GM19351 (cell line): ENCODE data around the gene BBIP1.
"Not testable (repeated sequence)": the region's sequence is repeated elsewhere in the genome, so short reads cannot be mapped to it uniquely, and the experiment has no call there.

Source experiments
- ATAC-seq: cut with Tn5 transposase; IDR thresholded peaks from one replicate; pipeline ENCODE4 v1.9.1; 2021; ENCODE audit warnings: mild to moderate bottlenecking, moderate library complexity; ENCODE audit not compliant: unreplicated experiment

The BBIP1 gene

DNA sequence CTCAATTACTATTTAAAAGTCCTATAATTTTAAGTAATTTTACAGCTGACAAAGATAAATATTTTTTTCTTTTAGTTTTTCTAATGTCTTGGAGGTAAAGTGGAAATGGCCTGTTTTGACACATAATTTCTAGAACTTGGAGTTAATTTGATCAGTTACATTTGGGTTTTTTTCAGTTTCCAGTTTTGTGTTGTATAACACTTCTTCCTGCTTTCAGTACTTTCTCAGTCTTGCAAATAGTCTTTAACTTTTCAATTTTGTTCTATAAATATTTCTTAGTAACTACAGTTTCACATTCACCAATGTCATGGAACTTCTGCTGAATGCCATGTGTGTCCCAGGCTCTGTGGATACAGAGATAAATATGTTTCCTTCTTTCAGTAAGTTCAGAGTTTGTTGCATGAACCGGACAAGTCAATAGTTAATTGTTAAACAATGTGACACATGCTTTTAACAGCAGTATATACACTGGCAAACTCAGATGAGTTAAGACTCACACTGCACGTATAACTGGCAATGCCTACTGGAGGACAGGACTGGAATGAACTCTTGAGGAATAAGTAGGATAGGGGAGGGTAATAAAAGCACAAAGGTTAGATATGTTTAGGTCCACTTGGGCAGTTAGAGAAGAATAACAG, 5.0 kb upstream of the BBIP1 start:
- ATAC-seq, result no peak

DNA sequence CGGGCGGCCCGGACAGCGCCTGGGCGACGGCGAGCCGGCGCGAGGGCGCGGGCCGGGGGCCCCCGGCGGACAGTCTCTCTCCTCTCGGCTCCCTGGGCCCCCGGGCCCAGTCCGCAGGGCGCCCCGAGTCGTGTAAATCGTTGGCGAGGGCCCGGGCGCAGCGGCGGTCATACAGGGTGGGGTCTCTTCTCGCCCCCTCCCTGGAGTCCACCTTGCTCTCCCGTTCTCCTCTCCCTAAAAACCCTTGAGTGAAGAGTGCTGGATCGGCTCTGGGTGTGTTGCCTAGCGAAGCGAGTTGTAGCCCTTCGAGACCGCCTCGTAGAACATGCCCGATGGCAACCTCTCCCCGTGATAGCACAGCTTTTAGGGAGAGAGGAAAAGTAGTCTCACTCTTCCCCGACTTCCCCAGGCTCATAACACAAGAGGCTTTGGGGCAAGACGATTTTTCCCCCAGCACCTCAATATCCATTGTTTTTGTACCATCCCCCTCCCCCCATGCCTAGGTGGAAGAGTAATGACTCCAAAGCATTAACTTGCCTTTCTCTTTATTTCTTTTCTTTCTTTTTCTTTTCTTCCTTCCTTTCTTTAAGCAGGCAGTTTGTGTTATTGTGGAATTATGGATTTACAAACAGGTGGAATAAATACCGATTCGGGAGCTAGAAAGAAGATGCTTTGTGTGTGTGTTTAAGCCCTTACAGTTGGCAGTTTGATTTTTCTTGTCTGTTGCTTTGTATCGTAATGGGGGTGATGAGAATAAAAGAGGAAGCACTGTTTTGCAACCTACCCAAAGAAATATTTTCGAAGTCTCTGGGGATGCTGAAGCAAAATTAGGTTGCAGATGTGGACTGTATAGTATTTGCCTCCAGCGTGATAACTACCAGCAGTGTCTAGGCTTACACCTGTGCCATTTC, 1.2 kb upstream of the BBIP1 start:
- ATAC-seq, result peak; percentile 31

DNA sequence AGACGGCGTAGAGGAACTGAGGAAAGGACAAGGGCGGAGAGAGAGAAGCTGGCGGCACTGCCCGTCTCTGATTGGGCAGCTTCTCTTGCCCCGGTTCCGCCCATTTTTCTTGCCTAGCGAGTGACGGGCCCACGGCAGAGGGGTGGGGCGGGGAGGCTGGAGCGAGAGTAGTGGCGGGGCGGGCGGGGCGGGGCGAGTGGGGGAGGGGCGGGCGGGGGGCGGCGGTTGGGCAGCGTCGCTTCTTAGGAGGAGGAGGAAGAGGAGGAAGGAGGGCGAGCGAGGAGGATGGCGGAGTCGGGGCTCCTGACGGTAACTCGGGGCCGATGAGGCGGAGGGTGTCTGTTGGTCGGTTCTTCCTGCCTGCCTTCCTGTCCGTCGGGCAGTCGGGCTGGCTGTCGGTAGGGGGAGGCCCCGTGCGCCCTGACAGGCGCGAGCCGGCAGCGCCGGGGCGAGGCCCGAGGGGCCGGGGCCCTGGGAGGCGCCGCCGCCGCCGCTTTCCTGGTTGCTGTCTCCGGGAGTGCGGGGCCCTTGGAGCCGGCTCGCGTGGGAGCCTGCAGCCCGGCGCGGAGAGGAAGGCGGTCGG, 460 bp upstream of the BBIP1 start, which contains the start of gene SHOC2:
Gene SHOC2, plus strand, starts transcription at position 256 of the 583 bp plus-strand sequence. CDS start 44,755 bp downstream, outside the sequence.
- peak; percentile 8 for ATAC-seq

DNA sequence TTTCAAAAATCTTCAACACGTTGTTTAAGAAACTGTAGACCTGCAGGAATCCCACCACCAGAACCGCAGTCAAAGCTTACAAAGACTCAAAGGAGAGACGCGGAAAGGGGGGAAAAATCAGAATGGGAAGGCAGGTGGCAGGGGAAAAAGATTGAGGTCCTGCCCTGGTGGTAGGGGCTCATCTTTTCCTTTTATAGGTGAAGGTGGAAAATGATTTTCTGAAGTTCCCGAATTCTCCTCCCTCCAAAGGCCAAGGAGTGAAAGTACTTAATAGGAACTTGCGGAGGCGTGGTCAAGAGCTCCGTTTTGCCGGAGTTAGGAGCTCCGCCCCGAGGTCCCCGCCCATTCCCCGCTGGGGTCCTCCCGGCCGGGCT, 724 bp downstream of the BBIP1 start:
- ATAC-seq, result no peak

DNA sequence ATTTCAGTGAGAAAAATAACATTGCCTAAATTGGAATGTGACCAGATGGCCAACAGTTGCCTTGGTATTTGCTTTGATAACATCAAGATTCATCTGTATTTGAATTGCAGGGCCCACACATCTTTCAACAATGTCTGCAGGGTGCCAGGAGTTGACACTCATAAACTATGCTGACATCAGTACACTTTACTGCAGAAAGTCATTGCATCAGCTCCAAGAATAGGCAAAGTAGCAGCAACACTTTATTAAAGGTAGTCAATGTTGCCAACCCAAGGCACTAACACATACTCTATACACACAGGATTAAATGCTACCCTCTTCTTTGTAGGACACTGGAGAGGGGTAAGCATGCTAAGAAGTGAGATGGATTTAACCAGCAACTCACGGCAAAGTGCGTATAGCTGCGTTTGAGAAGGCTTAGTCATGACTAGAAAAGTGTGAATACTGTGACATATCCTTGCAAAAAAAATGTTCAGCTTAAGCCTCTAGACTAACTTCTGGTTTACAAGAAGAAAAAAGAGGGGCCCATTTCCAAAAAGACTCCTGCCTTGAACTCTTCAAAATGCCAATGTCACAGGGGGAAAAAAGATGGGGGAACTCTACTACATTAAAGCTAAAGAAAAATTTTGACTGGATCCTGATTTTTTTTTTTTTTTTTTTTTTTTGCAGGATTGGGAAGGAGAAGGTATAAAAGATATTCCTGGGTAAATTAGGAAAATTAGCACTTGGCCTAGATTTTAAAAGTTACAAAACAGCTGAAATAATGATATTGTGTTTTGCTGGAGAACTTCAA, 2.2 kb downstream of the BBIP1 start:
- ATAC-seq, result no peak

GRCh38 chr10:110915600-110915999, 3.4 kb downstream of the BBIP1 start:
- not testable (repeated sequence) for ATAC-seq

DNA sequence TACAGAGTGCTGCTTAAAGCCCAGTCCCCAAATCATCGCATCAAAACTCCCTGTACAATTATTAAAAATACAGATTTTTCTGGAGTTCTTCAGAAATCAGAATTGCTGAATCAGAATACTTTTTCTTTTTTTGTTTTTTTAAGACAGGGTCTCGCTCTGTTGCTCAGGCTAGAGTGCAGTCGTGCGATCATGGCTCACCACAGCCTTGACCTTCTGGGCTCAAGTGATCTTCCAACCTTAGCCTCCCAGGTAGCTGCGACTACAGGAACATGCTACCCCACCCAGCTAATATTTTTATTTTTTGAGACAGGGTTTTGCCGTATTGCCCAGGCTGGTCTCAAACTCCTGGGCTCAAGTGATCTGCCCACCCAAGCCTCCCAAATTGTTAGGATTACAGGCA, 3.9 kb downstream of the BBIP1 start:
- no peak for ATAC-seq

- ATAC-seq, result no peak
Measured at GRCh38 chr10:110914431-110914830, 4.5 kb downstream of the BBIP1 start.

- no peak for ATAC-seq
Measured at GRCh38 chr10:110912374-110912773, 6.6 kb downstream of the BBIP1 start.

- no peak for ATAC-seq
Measured at GRCh38 chr10:110910138-110910537, 8.8 kb downstream of the BBIP1 start.

DNA sequence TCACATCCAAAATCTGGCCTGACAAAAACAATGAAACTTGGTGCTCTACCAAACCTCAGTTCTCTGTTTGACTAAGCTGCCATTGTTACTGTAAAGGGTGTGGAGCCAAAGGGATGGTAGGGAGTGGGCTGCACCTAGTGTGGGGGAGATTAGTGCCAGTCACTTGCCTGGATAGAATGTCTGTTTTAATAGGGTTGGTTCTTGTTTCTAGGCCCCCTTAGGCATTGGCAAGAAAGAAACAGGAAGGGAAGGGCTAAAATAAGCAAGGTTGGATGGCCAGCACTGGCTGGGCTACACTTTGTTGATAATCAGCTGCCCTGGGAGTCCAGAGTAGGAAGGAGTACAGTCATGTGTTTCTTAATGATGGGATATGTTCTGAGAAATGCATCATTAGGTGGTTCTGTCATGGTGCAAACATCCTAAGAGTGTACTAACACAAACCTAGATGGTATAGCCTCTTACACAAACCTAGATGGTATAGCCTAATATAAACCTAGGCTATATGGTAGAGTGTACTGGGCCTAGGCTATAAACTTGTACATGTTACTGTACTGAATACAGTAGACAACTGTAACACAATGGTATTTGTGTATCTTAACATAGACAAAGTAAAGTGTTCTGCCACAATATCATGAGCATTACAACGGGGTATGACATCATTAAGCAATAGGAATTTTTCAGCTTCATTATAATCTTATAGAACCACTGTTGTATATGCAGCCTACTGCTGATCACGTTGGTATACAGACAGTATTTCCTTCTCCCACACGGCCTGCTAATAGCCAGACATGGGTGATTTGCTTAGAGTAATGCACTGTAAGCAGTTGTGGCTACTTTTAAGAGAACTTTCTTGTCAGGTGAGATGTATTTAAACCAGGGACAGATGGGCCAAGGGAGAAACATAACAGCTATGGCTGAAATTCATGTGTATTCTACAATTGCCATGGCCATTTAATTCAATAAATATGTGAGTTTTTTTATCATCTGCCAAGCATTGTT, 15.4 kb downstream of the BBIP1 start:
- peak; percentile 72 for ATAC-seq

DNA sequence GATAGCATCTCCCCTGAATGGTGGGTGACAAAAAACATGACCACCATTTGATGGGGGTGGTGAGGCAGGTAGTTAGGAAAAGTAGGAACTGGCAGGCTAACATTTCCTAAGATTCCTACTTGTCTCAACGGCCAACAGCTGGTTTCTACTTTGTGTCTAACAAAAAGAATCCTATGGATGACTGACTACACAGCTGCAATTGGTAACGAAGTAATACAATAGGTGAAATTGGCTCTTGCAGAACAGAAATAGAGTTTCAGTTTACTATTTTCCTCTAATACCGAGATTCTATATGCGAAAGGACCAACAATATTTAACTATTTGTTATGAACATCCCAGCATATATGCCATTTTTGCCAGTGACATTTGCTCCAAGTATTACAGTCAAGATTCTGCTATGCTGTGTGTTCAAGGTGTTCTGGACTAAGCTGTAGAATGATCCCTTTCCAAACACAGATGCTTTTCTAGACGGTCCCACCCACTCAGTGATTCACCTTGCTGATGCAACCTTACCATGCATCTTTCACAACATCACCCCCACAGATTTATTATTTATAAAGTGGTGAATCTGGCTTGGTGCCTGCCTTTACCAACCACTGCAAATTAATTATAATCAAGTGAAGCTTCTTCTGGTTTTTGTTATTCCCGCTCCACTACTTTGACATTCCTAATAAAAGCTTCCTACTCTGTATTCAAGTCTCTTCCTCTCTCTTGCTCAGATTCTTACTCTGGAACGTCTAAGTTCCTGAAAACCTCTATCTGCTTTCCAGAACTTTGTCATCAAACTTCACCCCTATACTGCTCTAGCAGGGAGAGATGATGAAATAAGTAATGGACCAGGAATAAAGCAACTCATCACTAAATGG, 16.8 kb downstream of the BBIP1 start:
- no peak for ATAC-seq

DNA sequence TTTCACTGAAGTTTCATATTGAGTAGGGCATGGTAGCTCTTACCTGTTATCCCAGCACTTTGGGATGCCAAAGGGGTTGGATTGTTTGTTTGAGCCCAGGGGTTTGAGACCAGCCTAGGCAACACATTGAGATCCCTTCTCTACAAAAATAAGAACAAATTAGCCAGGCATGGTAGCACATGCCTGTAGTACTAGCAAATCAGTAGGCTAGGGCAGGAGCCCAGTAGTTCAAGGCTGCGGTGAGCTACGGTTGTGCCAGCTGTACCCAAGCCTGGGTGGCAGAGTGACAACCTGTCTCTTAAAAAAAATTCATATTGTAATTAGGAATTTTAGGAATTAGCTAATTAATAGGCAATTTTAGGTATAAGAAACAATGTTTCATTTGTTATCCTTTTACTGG, 18.0 kb downstream of the BBIP1 start:
- ATAC-seq, result no peak

DNA sequence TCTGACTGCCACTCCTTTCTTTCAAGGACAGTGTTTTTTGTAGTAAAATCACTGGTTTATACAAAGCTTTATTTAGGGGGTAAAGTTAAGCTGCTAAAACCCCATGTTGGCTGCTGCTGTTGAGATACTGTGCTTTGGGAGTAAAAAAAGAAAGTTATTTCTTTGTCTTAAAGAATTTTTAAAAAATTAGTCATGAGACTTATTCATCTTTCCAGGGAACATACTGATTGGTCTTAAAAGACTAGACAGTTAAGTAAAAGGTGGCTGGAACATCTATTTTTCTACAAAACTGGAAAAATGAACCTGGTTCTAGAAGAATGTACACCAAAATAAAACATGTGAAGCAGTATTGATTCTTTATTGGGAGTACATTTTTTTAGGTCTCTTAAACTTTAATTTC, 20.6 kb downstream of the BBIP1 start:
- ATAC-seq, result no peak

DNA sequence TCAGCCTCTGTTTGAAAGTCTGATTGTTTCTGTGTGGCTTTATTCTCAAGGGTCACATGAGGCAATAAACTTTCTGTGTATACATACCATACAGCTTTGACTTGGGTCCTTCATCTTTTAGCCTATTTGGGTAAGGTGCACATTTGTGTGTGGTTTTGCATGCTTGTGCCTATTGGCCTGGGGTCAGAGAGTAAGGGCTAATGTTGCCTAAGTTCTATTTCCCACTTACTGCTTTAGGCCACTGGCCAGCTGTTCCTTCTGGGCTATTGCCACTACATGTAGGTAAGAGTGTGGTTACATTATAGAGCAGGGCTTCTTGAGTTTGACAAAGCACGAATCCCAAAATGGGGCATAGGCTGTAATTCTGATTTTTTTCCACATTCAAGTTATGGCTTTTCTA, 21.8 kb downstream of the BBIP1 start:
- no peak for ATAC-seq

GRCh38 chr10:110893559-110894179, 25.3 kb downstream of the BBIP1 start:
- ATAC-seq, result peak; percentile 90

GRCh38 chr10:110892602-110893288, 26.2 kb downstream of the BBIP1 start:
- no peak for ATAC-seq

DNA sequence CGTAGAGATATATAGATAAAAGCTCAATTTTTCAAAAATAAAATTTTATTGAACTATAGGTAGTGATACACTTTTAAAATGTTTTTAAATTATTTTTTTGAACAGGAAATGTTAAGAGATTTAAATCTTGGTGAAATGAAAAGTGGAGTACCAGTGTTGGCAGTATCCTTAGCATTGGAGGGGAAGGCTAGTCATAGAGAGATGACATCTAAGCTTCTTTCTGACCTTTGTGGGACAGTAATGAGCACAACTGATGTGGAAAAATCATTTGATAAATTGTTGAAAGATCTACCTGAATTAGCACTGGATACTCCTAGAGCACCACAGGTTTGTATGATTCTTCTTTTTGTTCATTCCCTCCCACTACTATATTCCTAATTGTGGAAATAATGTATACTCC, 31.4 kb downstream of the BBIP1 start:
- no peak for ATAC-seq
